Endothelial cell of umbilical vein (primary cell): ENCODE measurements around the gene RIPK3.

Experiments
- POLR2A ChIP-seq: IDR thresholded peaks from 2 replicates; pipeline ENCODE4 v1.6.1; 2012; ENCODE audit warnings: low read depth, mild to moderate bottlenecking, control low read depth, low read length
- TF ChIP-seq, protein P1 (sequence below), 2 donors: IDR thresholded peaks; 1 replicate in 1 of 2; 2 replicates in 1 of 2; pipeline ENCODE4 v1.5.1; 2011; ENCODE audit warnings: low read length in 2 of 2, mild to moderate bottlenecking in 2 of 2, moderate library complexity in 2 of 2, control low read depth in 1 of 2, inconsistent platforms in 1 of 2, low read depth in 1 of 2; ENCODE audit not compliant: insufficient read depth in 1 of 2; ENCODE audit errors: extremely low read depth in 1 of 2

DNA sequence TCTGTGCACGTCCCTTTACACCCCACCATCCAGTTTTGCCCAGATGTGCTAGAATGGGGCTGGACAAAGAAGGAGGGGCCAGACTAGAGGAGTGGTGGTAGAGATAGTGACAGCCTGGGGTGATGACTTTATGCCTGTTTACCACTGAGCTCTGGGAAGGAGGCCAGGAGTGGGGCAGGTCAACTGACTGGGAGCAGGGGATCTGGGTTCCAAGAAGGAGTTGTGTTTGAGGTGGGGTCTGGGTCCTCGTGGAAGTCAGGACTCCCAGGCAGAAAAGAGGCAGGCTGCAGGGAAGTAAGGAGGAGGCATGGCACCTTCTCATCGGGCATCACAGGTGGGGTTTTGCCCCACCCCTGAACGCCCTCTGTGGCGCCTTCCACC lies 29.5 kb downstream of the RIPK3 start:
- no peak for TF ChIP-seq POLR2A
- TF ChIP-seq, protein P1, sequence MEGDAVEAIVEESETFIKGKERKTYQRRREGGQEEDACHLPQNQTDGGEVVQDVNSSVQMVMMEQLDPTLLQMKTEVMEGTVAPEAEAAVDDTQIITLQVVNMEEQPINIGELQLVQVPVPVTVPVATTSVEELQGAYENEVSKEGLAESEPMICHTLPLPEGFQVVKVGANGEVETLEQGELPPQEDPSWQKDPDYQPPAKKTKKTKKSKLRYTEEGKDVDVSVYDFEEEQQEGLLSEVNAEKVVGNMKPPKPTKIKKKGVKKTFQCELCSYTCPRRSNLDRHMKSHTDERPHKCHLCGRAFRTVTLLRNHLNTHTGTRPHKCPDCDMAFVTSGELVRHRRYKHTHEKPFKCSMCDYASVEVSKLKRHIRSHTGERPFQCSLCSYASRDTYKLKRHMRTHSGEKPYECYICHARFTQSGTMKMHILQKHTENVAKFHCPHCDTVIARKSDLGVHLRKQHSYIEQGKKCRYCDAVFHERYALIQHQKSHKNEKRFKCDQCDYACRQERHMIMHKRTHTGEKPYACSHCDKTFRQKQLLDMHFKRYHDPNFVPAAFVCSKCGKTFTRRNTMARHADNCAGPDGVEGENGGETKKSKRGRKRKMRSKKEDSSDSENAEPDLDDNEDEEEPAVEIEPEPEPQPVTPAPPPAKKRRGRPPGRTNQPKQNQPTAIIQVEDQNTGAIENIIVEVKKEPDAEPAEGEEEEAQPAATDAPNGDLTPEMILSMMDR (IDR thresholded peaks at IDR 0.05; ENCODE audit: extremely low read depth in 1 of 2, insufficient read depth in 1 of 2, low read depth in 1 of 2, low read length in 2 of 2), result no peak
